CD4-positive, alpha-beta T cell treated with Interleukin-1 beta for 1 hour (primary cell): ENCODE measurements around the gene ATG5.

ENCODE experiments used
- DNase-seq, 2 donors: peaks; one replicate each; pipeline ENCODE4 v3.0.0-alpha.2; 2020 to 2022

The ATG5 gene

DNA sequence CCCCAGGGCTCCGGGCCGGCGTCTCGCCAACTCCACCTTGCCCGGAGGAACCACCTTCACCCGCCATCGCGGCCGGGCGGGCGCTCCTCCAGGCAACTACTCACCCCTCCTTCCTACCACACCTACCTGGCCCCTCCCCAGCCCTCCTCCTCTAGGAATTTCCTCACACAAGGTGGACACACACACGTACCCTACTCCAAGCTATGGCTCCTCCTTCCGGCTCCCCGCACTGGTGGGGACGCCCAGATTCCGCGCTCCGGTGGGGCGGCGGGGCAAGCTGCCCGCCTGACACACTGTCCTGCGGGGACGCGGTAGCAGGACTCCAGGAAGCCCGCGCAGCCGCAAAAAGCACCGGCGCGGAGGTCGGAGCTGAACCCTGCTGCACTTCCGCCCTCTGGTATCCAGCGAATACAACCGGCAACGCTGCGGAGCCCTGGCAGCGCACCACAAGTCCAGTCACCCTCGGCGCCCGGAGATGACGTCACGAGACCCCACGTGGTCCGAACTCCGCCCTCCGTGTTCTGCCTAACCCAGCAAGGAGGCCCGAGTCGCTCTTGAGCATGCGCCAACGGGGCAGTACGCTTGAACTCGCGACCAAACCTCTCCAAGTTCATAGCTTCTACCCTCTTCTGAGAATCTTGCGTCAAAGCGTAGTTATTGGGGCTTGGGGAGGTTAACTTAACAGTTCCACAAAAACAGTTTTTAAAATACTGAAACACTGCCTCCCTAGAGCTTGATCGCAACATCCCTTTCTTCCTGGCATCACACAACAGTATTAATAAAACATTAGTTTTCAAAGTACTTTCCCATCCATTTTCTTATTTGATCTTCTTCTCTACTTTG lies at the start of gene ATG5:
TSS of gene ATG5 (minus strand) at position 425 of the 843 bp plus-strand sequence. CDS start 9,552 bp downstream, outside the sequence.
- DNase-seq = peak; percentile 100

DNA sequence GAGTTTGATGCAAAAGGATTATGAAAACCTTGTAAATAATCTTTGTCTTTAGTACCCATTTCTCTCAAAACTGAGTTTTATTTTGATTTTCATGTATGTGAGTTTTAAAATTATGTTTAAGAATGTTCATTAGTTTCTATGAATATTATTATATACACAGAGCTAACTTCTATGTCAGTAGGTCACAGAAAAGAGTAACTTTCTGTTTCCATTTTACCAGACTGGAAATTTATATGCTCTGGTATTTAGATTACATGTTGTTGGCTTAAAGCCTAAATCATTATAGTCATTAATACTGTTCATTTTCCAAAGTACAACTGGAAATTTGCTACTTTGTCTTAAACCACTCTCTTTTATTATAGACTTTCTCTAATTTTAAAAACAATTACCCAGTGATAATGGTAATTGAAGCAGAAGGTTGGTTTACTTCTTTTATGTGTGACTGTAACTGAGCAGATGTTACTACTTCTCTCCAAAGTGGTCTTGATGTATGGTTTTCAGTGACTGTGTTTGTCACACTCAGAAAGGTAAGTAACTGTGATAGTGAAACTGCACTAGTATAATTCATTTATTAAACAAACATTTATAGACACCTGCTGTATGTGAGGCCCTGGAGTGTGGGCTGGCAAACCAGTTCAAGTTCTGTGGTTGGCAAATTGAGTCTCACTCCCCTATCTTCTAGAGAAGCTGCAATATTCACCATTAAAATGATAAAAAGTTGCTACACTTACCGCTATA lies 48.1 kb upstream of the ATG5 start:
- DNase-seq = no peak

DNA sequence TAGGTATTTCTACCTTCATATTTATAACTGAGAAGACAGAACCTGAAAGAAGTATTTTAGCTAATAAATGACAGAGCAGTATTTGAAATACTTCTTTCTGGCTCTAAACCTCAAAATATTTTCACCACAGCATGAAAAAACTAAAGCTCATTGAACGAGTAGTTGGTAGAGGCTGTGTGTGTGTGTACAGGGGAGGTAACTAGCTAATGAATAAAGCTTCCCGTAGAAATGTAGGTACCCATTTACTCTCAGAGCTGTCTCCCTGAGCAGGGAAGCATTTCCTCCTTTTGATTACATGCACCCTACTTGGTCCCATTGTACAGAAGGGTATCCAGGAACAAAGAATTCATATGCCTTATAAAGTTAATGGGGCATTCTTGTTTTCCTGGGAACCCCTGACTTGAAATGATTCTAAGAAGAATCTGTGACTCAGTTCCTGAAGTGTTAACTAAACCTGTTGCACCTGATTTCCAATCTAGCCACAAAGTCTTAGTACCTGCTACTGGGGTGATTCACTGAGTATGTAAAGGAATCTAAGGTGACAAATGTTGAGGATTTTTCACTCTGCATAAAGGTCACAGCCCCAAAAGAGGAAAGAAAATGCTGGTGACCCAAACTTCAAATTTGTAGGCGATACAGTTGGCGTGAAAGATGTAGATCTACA lies 47.4 kb upstream of the ATG5 start:
- no peak for DNase-seq

DNA sequence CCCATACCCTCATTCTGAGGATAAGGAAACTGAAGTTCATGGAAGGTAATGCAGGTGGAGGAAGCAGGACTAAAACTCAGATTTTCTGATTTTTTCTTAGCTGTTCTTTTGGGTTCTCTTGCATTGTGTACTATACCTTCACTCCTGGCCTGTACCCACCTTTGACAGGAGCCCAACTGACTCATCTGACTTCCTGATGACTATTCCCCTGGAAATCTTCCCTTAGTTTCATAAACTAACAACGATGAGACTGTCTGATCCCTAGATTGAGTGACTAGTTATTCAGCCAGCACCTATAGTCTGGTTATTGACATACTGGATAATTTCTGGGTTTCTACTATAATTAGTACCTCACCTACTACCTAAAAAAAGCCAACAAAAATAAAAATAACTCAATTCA lies 45.1 kb upstream of the ATG5 start:
- DNase-seq = no peak

DNA sequence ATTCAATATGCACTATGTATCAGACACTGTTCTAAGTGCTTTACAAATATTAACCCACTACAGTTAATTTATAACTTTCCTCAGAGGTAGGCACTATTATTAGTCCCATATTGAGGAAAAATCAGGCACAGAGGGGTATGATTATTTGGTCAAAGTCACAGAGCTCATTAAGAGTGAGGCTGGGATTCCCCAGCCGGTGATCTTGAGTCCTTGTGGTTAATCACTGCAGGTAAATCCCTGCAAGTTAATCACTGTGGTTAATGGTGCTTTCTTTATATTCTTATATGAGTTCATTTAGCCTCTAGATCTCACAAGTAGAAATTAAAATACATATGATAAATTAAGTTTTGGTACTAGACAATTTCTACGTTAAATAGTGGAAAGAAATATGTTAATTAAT lies 44.2 kb upstream of the ATG5 start:
- DNase-seq = no peak

DNA sequence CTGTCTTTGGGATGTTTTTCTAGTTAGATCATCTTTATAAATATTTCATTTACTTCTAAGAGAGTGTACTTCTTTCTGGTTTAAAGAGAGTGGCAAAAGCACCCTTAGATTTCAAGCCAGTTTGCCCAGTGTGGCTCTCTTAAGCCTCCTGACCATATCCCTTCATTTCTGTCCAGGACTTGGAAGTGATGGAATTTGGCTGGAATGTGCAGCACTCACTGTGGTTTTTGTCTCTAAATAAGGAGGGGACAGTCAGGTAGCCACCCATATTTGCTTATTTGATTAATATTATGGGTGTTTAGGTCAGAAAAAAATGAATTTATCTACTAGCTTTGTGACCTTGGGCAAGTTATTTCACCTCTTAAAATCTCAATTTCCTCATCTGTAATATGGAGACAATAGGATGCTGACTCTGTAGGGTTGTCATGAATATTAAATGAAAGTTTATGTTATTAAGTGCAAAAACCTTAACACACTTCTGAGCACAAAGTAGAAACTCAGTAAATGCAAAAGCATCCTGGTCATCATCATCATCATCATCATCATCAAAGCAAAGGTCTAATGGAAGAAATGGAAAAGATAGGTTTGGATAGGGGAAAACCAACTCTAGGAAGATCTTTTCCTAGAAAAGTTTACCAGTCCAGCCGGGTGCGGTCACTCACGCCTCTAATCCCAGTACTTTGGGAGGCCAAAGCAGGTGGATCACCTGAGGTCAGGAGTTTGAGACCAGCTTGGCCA lies 38.0 kb upstream of the ATG5 start:
- DNase-seq = no peak

DNA sequence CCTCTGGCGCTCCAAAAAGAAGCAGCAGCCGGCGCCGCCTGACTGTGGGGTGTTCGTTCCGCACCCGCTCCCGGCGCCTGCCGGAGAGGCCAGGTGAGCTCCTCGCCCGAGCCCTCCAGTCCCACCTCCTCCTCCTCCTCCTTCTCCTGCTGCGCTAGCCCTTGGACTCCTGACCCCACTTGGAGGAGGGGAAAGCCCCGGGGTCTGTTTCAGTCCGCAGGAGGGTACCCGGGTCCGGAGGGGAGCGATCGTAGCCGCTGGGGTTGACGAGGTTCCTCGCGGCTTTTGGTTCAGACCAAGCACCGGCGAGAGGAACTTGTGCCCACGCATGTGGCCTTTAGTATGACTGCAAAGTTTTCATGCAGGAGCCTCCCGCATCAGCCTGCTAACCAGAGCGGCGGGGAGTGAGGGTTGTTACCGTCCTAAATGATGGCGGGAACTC lies 35.5 kb upstream of the ATG5 start:
- peak; percentile 8 to 17 for DNase-seq

DNA sequence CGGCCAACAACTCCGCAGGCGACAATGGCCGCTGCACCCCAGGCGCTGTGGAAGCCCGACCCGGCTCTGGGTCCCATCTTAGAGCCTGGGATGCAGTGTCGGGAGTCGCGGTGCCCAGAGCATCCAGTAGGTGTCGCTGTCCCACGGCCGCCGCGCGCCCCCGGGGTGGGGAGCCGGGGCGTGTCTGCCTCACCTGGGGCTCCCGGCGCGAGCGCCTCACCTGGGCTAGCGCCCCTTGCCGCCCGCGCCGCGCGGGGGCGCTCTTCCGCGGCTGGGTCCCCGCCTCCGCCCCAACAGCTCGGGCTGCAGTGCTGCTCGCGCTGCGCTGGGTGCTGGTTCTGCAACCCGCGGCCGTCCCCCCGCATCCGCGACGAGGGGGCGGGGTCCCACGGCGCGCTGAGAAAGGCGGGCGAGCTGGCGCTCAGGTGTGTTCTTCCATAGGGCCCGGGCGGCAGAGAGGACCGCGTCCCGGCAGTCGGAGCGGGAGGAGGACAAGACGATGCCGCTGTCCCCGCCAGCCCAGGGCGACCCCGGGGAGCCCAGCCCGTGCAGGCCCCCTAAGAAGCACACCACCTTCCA lies 34.9 kb upstream of the ATG5 start, which contains the start of gene CRYBG1:
TSS of gene CRYBG1 (plus strand) at position 308 of the 579 bp plus-strand sequence. CDS start at position 500, 192 bp downstream.
- DNase-seq = peak; percentile 71 to 77

DNA sequence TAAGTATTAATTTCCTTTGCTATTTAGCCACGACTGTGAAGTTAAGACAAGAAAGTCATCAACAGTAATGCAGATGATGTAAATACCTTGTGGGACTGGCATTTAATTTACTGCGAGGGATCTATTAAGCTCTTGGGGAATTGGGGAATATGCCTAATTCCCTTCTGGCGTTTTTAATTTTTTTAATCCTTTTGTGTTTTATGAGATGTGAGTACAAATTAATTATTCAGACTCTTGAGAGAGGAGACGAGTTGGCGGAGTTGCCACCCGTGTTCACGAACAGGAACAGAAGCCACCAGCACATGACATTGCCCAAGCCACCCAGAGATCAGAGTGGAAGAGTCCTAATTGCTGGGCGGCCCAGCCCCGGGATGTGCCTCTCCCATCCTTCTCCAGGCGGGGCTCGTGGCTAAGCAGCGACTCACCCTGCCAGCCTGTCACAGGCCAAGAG lies 34.4 kb upstream of the ATG5 start:
- no peak for DNase-seq

DNA sequence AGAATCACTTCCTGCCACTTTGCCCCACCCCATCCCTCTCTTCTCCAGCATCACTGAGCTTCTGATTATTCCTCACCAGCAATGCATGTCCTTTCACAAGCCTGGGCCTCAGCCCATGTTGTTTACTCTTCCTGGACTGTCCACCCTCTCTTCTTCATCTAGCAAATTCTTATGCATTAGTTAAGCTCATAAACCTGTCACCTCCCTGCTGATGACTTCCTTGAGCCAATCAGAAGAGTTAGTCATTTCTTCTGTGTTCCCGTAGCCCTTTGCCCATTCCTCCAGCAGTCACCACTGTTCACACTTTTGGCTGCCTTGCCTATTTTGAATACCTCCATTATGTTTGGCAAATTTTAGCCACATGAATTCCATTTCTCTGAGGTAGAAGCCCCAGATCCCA lies 30.8 kb upstream of the ATG5 start:
- DNase-seq = no peak

DNA sequence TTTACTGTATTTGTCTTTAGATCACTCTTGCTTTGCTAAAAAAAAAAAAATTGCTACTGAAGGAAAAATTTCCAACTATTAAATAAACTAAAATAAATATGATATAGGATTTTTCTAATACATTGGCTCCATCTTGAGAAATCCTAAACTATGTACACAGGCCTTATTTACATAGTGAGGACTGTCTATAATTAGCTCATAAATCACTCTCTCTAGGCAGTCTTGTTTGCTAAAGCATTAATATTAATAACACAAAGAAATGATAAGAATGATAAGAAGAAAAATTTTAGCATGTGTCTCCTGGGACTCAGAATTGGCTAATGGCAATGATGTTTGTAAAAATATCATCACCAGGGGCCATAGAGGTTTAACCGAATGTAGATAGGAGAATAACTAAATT lies 21.7 kb upstream of the ATG5 start:
- DNase-seq = no peak

DNA sequence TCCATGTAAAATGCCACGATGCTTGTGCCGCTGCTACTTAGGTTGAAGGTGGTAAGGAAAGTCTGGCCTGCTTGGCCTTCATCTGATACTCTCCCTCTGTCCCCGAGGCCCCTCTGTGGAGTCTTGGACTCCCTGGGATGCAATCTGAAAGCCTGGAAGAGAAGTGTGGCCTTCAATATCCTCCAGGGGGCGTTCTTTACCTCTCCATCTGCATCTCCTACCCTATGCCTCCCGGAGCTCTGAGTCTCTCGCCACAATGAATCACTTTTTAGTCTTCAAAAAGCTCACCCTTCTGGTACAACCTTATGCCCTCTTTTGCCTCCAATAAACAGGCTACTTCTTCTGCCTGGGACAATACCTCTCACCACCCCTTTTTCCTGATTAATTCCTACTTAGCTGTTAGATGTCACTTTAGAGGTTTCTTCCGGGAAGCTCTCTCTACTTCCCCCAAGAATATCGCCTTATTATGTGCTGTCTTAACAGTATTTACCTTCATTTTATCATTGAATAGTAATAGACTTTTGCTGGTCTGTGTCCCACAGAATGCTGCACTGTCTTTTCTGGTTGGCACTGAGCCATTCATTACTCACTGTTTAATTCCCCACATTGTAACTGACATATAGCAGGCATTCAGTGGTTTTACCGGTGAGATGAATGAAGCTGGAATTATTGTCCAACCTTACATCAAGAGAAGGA lies 13.9 kb upstream of the ATG5 start:
- DNase-seq = peak; percentile 34 to 55

DNA sequence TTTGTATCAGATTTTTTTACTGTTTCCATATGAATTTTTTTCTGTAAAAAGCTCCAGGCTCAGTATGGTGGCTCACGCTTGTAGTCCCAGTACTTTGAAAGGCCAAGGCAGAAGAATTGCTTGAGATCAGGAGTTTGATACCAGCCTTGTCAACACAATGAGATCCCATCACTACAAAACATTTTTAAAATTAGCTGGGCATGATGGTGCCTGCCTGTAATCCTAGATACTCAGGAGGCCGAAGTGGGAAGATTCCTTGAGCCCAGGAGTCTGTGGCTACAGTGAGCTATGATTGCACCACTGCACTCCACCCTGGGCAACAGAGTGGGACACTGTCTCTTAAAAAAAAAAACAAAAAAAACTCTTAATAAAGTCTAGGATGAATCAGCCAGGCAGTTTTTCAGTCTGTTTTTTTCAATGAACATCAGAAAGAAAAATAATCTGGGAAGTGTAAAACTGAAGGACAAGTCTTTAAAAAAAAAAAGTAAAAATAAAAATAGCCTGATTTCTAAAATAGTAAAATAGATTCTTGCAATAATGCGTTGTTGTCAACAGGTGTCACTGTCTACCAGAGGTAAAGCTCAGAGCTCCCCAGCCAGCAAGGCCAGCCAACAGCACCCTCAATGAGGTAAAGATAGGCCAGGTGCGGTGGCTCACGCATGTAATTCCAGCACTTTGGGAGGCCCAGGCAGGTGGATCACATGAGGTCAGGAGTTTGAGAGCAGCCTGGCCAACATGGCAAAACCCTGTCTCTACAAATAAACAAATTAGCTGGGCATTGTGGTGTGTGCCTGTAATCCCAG lies 9.3 kb upstream of the ATG5 start:
- peak; percentile 59 to 69 for DNase-seq

DNA sequence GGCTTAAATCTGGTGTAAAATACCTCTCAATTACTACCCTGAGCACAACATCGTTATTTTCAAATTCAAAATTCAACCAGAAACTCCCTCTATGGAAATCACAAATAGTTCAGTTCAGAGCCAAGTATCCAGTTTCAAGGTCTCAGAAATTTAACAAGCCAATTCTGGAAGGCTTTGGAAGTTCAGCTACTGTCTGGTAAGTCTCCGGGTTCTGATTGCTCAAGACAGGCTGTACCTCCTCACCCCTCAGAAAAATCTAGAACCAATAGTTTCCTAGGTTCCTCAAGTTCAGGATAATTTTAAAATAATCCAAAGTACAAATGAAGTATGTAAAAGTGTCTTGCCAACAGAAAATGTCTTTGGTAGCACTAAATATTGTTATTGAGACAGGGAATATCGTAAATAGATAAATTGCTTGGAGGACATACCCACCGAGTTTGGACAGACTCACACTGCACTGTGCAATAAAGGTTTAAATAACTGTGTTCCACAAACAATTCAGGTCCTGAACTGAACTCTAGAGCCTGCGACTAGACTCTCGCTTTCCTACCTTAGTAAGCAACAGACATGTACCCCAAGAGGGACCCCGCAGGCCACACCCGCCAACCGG lies 729 bp downstream of the ATG5 start:
- no peak for DNase-seq

DNA sequence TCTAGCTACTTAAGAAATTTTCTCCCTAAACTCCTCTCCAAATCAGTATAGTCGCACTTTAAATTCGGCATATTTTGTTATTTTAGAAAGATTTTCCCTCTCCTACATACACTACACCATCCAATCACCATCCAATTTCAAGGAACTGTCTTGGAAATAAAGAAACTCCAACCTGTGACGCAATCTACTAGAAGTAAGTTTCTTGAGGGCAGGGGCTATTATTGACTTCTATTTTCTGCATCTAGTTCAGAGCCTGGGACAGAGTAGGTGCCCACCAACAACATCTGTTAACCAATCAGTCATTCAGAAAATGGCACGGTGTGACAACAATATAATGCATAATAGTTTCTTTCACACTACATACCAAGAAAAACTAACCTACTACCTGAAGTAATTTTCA lies 3.6 kb downstream of the ATG5 start:
- no peak for DNase-seq

DNA sequence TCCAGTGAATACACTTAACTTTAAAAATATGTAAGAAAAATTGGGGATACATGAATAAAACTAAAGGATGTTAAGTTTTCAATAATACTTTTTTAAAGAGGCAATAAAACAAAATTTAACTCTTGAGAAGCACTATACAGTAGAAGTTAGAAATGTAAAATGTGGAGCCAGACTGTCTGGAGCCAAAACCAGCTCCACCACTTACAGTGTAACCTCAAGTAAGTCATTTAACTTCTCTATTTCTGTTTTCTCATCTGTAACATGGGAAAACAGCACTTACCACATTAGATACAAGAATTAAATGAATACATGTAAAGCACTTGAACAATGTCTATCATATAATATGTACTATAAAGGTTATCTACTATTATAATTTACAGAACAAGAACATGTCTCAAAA lies 6.7 kb downstream of the ATG5 start:
- DNase-seq = no peak

DNA sequence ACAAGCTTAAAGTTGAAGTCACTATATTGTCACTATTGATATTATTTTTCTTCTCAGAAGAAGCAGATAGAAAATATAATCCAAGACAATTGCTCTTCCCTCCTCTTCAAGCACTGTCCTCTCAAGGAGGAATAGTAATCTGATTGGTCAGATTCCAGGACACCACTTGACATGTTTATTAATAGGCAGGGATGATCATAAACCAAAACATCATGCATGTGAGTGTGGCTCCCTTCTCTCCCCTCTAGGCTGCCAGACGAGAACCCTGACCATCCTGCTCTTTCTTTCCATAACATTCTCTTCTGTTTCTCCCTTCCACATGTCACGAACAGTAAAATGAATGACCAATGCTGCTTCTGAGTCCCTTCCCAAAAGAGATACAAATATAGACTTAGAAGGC lies 7.5 kb downstream of the ATG5 start:
- no peak for DNase-seq

DNA sequence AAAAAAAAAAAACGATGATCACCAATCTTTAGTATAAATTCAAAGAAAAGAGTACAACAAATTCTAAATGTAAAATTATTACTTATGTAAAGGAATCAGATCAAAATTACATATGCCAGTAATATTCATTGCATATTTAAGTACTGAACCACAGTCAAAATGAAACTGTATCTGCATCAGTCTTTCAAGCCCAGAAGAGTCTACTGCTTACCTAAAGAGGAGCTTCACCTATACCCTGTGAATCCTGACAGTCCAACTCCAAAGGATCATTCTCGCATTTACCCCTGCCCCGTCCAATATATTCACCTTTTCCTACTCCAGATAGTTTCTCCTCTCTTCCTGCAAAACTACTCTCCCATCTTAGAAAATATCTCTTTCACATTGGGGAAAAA lies 9.2 kb downstream of the ATG5 start:
- DNase-seq = no peak

DNA sequence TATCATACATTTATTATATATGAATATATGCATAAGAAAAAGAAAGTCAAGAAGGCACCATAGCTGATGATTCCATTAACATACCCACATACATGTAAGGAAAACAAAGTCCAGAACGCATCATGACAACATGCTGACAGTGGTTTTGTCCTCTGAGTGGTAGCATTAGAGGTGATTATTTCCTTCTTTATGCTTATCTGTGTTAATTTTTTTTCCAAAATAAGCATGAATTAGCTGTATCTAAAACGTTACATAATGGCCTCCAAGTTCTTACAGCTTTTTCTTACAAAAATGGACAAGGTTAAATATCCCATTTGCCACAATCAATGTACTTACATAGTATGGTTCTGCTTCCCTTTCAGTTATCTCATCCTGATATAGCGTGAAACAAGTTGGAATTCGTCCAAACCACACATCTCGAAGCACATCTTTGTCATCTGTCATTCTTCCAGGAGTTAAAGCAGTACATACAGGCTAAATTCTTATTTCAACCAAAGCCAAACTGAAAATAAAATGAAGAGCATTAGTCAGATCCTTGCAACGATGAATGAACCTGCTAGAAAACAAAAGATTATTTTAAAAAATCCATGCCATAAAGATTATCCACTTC lies 9.7 kb downstream of the ATG5 start:
- DNase-seq = no peak
